GM12878 (cell line): Measurements from ENCODE around the gene UBAC2. TPM values are rescaled to one million over a fixed set of nuclear protein-coding genes. Genes with fewer than 3 reads are reported as not detected.

ENCODE experiments used
- ATAC-seq: fragments of 200-7000 bp; cut with Tn5 transposase; 3 replicates; pipeline ENCODE4 v1.9.1; 2020; ENCODE audit warnings: mild to moderate bottlenecking, moderate library complexity
- BruUV-seq: library from RNA; stranded (reverse); fragments of 400-500 nt; replicated peaks from 2 replicates; lab custom pipeline; 2021; lab: Mats Ljungman, UMichigan
- CTCF ChIA-PET: fragments of 300-600 bp; sonication (Branson Sonifier 250); formaldehyde crosslinking; extraction: SDS; loops from one replicate; lab custom pipeline; 2021; ENCODE audit warnings: inconsistent platforms; lab: Yijun Ruan, JAX
- POLR2A ChIA-PET: fragments of 350-600 bp; formaldehyde crosslinking; extraction: SDS; loops from one replicate; lab custom pipeline; 2021; ENCODE audit warnings: inconsistent platforms; lab: Charles Lee
- RAD21 ChIA-PET: fragments of 300-600 bp; sonication (Branson Sonifier 250); formaldehyde crosslinking; loops from one replicate; lab custom pipeline; 2023; ENCODE audit warnings: antibody characterized with exemption; ENCODE audit not compliant: unreplicated experiment; lab: Charles Lee
- SMC1A ChIA-PET: fragments of 300-600 bp; sonication (Branson Sonifier 250); formaldehyde crosslinking; loops from one replicate; lab custom pipeline; 2023; ENCODE audit not compliant: unreplicated experiment, uncharacterized antibody; lab: Charles Lee
- DNase-seq: peaks from one replicate; pipeline ENCODE4 v3.0.0-alpha.2; 2011; ENCODE audit warnings: low read depth, low spot score
- FAIRE-seq: peaks from 3 replicates; lab custom pipeline; 2011; peaks lifted over from hg19 to GRCh38; lab: Jason Lieb, UNC
- H2AFZ ChIP-seq: 2 replicates; pipeline ENCODE4 v1.6.0; 2011; ENCODE audit warnings: low read depth, low read length, control low read depth; ENCODE audit not compliant: control insufficient read depth
- H3K27ac ChIP-seq: 2 replicates; pipeline ENCODE4 v1.5.1; 2011; ENCODE audit warnings: control low read depth; ENCODE audit not compliant: control insufficient read depth, insufficient read depth
- H3K27me3 ChIP-seq, 2 experiments: replicated peaks in 1 of 2; 2 replicates each; pipeline versions ENCODE4 v1.6.0 to v1.6.1; 2011; ENCODE audit warnings: low read length in 1 of 2; ENCODE audit not compliant: control insufficient read depth in 2 of 2, insufficient read depth in 2 of 2
- H3K36me3 ChIP-seq, 2 experiments: 2 replicates each; pipeline ENCODE4 v1.5.1; 2011; ENCODE audit warnings: low read length in 1 of 2; ENCODE audit not compliant: control insufficient read depth in 2 of 2, insufficient read depth in 2 of 2
- H3K4me1 ChIP-seq: 2 replicates; pipeline ENCODE4 v1.6.1; 2011; ENCODE audit warnings: mild to moderate bottlenecking, low read length, moderate library complexity, mixed read lengths; ENCODE audit not compliant: control insufficient read depth, insufficient read depth
- H3K4me2 ChIP-seq: 2 replicates; pipeline ENCODE4 v1.6.0; 2011; ENCODE audit warnings: control low read depth; ENCODE audit not compliant: control insufficient read depth, insufficient read depth
- H3K4me3 ChIP-seq: fragments of 200-600 bp; sonication (generic); 2 replicates; pipeline ENCODE4 v1.5.1; 2016
- H3K79me2 ChIP-seq: 2 replicates; pipeline ENCODE4 v1.6.0; 2011; ENCODE audit warnings: low read length; ENCODE audit not compliant: control insufficient read depth, insufficient read depth
- H3K9ac ChIP-seq: 2 replicates; pipeline ENCODE4 v1.8.0; 2011; ENCODE audit warnings: low read length, control low read depth, mixed read lengths; ENCODE audit not compliant: control insufficient read depth, insufficient read depth
- H3K9me3 ChIP-seq: replicated peaks from 3 replicates; pipeline ENCODE4 v1.5.1; 2011; ENCODE audit warnings: mild to moderate bottlenecking, low read length; ENCODE audit not compliant: control insufficient read depth, insufficient read depth
- H4K20me1 ChIP-seq: 2 replicates; pipeline ENCODE4 v1.6.0; 2011; ENCODE audit not compliant: control insufficient read depth, insufficient read depth
- DPF2 ChIP-seq: fragments of 450-650 bp; IDR thresholded peaks from 2 replicates; pipeline ENCODE4 v1.6.1; 2017; ENCODE audit warnings: mild to moderate bottlenecking
- RCOR1 ChIP-seq: conservative IDR thresholded peaks from 2 replicates; pipeline ENCODE4 v1.6.1; 2012; ENCODE audit warnings: low read depth, low read length, improper control_type of control experiment
- SRF ChIP-seq, 2 experiments: IDR thresholded peaks; 2 replicates each; pipeline ENCODE4 v1.6.1; 2011; ENCODE audit warnings: low read depth in 2 of 2, low read length in 2 of 2, mild to moderate bottlenecking in 1 of 2, moderate library complexity in 1 of 2
- TAF1 ChIP-seq: IDR thresholded peaks from 2 replicates; pipeline ENCODE4 v1.6.1; 2011; ENCODE audit warnings: mild to moderate bottlenecking, low read depth, low read length, borderline replicate concordance
- TCF3 ChIP-seq: IDR thresholded peaks from 2 replicates; pipeline ENCODE4 v1.6.1; 2012; ENCODE audit warnings: low read depth, mild to moderate bottlenecking, low read length, borderline replicate concordance; ENCODE audit not compliant: insufficient read depth
- ZNF384 ChIP-seq: IDR thresholded peaks from 2 replicates; pipeline ENCODE4 v1.6.1; 2012; ENCODE audit warnings: low read depth, mild to moderate bottlenecking, low read length, improper control_type of control experiment, borderline replicate concordance
- WGBS: methylation state at CpG from one replicate; pipeline ENCODE4 v1.1.6; 2016; ENCODE audit warnings: low lambda C conversion rate; ENCODE audit not compliant: insufficient replicate concordance, insufficient coverage; ENCODE audit errors: missing lambda C conversion rate; 5-methylcytosine and 5-hydroxymethylcytosine counted together
- in situ Hi-C: fragments of 300-500 bp; cut with MboI; formaldehyde crosslinking; loops from 9 replicates; pipeline ENCODE4 v1.14.3; 2018; ENCODE audit warnings: mixed read lengths
- intact Hi-C: fragments of 100-400 bp; cut with micrococcal nuclease; formaldehyde crosslinking; loops from one replicate; pipeline ENCODE4 v1.14.2; 2022; ENCODE audit not compliant: unreplicated experiment
- polyA plus RNA-seq, 11 experiments: library from polyadenylated mRNA; depleted of rRNA in 4 of 11; unstranded in 6 of 11; stranded (reverse) in 5 of 11; fragments of >200 nt; fragmentation: Nextera tagmentation in 4 of 11; fragmentation: Illumina TruSeq in 1 of 11; extraction: Ambion mirVana in 4 of 11; extraction: Trizol in 1 of 11; gene quantifications; 1 replicate in 1 of 11; 2 replicates in 10 of 11; pipeline versions ENCODE4 v1.2.1 to v1.2.3, GENCODE V29; 2011 to 2016; ENCODE audit warnings: inconsistent platforms in 2 of 11, missing spikeins in 2 of 11, low read depth in 1 of 11
- total RNA-seq, 4 experiments: library from RNA; depleted of rRNA in 3 of 4; stranded (reverse); fragments of >200 nt in 3 of 4; fragmentation: Illumina TruSeq in 1 of 4; extraction: Trizol in 1 of 4; gene quantifications; 2 replicates each; pipeline versions ENCODE4 v1.2.1 to v1.2.3, GENCODE V29; 2013 to 2021
- TF ChIP-seq, protein P1 (sequence below): fragments of 450-650 bp; IDR thresholded peaks from 2 replicates; pipeline ENCODE4 v1.6.1; 2017; ENCODE audit warnings: mild to moderate bottlenecking, moderate library complexity
- TF ChIP-seq, protein P2 (sequence below): IDR thresholded peaks from 2 replicates; pipeline ENCODE4 v1.6.1; 2012; ENCODE audit warnings: low read length, inconsistent platforms
- TF ChIP-seq, protein P3 (sequence below): fragments of 450-650 bp; IDR thresholded peaks from 2 replicates; pipeline ENCODE4 v1.6.1; 2017; ENCODE audit warnings: borderline replicate concordance
- TF ChIP-seq, protein P4 (sequence below): fragments of 450-650 bp; formaldehyde crosslinking; IDR thresholded peaks from 2 replicates; pipeline ENCODE4 v1.4.0; 2020; ENCODE audit warnings: mild to moderate bottlenecking, moderate library complexity

Gene UBAC2
- total and polyA plus RNA-seq, 10 of the 15 experiments (the other 5 are each of a cell fraction or from before 2014, with no cell fraction given) = 3.0 to 54.6 (median 17.4) TPM

DNA sequence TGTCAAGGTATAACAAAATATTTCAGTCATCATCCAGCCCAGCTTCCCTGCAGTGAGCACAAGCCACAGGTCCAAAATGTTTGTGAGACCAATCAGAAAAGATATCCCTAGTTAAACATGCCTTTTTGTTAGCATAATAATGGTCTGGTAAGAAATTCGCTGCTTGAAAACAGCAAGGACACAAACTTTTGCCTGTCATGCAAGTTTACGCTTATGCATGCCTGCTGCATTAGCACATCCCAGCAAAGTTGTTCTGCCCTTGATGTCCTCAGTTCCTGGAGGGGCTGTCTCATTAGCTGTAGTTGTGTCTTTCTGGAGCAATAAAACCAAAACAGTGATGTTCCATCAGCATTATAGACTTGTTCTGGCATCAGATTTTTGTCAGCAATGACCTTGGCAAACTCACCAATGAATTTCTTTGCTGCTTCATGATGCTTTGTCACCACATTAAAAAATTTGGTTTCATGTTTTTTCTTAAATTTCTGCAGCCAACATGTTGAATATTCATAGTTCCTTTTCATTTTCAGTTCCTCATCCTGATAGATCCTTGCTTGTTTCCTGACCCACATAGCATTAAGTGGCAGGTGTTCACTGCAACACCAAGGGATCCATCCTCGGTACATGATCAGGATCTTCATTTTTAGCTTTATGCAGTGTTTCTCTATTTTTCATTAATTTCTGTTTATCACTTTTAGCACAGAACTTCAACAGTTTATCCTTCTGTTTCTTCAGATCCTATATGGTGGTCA lies 178.5 kb downstream of the UBAC2 start:
- Histone ChIP-seq H3K9ac (no peak overlapping the region), H3K36me3 (no peaks in the 10 kb centered on the region; a peak in 1 of 4 replicates), H3K4me1 (peaks cover 85% of the 10 kb centered on the region), H3K4me3 (0 out of 2 replicates have a peak overlapping the region, but pooled peaks have one; percentile 12), H3K27ac (peak overlapping the region; percentile 41), H3K27me3 (no peaks in the 10 kb centered on the region), H2AFZ (no peak overlapping the region), H3K79me2 (peaks cover 3% of the 10 kb centered on the region; the same call in 1 of the 2 replicates), H4K20me1 (no peaks in the 10 kb centered on the region), H3K9me3 (no peaks in the 10 kb centered on the region; the same call in 2 of the 3 replicates), H3K4me2 (peak overlapping the region; percentile 66)
- RAD21 ChIA-PET = interaction anchor here (0.9 to 11.9 kb wide), 3 partner anchors 12 to 111 kb away, joined by 3 to 182 read pairs (median 9); no protein-coding TSS in a partner anchor
- BruUV-seq = TSS peak; percentile 52
- CTCF ChIA-PET = interaction anchor here (1.1 to 22.3 kb wide), 7 partner anchors 9 to 126 kb away, joined by 3 to 577 read pairs (median 8); no protein-coding TSS in a partner anchor
- in situ Hi-C loops = no loop called here
- POLR2A ChIA-PET = interaction anchor here (1.1 to 5.2 kb wide), 5 partner anchors 13 to 75 kb away, joined by 3 to 28 read pairs (median 6); no protein-coding TSS in a partner anchor
- DNase-seq = no peak
- 86% methylated on average over 3 of the region's 3 CpGs for WGBS
- SMC1A ChIA-PET = interaction anchor here (1.0 to 10.9 kb wide), 10 partner anchors 9 to 122 kb away, joined by 3 to 148 read pairs (median 3); no protein-coding TSS in a partner anchor
- FAIRE-seq = no peak
- ATAC-seq = no peak
- intact Hi-C loops = loop anchor here (5.0 to 10.0 kb wide), 2 partner anchors 123 to 226 kb away; partner anchors contain the start of genes CLYBL and TM9SF2
- TF ChIP-seq TCF3 (no peak), ZNF384 (no peak), DPF2 (no peak), SRF (IDR thresholded peaks at IDR 0.05; ENCODE audit: low read depth in 2 of 2, low read length in 2 of 2) (no peak), RCOR1 (no peak), TAF1 (no peak)
- TF ChIP-seq, protein P1, sequence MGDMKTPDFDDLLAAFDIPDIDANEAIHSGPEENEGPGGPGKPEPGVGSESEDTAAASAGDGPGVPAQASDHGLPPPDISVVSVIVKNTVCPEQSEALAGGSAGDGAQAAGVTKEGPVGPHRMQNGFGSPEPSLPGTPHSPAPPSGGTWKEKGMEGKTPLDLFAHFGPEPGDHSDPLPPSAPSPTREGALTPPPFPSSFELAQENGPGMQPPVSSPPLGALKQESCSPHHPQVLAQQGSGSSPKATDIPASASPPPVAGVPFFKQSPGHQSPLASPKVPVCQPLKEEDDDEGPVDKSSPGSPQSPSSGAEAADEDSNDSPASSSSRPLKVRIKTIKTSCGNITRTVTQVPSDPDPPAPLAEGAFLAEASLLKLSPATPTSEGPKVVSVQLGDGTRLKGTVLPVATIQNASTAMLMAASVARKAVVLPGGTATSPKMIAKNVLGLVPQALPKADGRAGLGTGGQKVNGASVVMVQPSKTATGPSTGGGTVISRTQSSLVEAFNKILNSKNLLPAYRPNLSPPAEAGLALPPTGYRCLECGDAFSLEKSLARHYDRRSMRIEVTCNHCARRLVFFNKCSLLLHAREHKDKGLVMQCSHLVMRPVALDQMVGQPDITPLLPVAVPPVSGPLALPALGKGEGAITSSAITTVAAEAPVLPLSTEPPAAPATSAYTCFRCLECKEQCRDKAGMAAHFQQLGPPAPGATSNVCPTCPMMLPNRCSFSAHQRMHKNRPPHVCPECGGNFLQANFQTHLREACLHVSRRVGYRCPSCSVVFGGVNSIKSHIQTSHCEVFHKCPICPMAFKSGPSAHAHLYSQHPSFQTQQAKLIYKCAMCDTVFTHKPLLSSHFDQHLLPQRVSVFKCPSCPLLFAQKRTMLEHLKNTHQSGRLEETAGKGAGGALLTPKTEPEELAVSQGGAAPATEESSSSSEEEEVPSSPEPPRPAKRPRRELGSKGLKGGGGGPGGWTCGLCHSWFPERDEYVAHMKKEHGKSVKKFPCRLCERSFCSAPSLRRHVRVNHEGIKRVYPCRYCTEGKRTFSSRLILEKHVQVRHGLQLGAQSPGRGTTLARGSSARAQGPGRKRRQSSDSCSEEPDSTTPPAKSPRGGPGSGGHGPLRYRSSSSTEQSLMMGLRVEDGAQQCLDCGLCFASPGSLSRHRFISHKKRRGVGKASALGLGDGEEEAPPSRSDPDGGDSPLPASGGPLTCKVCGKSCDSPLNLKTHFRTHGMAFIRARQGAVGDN = no peak
- TF ChIP-seq, protein P2, sequence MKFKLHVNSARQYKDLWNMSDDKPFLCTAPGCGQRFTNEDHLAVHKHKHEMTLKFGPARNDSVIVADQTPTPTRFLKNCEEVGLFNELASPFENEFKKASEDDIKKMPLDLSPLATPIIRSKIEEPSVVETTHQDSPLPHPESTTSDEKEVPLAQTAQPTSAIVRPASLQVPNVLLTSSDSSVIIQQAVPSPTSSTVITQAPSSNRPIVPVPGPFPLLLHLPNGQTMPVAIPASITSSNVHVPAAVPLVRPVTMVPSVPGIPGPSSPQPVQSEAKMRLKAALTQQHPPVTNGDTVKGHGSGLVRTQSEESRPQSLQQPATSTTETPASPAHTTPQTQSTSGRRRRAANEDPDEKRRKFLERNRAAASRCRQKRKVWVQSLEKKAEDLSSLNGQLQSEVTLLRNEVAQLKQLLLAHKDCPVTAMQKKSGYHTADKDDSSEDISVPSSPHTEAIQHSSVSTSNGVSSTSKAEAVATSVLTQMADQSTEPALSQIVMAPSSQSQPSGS = no peak
- TF ChIP-seq, protein P3, sequence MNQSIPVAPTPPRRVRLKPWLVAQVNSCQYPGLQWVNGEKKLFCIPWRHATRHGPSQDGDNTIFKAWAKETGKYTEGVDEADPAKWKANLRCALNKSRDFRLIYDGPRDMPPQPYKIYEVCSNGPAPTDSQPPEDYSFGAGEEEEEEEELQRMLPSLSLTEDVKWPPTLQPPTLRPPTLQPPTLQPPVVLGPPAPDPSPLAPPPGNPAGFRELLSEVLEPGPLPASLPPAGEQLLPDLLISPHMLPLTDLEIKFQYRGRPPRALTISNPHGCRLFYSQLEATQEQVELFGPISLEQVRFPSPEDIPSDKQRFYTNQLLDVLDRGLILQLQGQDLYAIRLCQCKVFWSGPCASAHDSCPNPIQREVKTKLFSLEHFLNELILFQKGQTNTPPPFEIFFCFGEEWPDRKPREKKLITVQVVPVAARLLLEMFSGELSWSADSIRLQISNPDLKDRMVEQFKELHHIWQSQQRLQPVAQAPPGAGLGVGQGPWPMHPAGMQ = no peak
- TF ChIP-seq, protein P4, sequence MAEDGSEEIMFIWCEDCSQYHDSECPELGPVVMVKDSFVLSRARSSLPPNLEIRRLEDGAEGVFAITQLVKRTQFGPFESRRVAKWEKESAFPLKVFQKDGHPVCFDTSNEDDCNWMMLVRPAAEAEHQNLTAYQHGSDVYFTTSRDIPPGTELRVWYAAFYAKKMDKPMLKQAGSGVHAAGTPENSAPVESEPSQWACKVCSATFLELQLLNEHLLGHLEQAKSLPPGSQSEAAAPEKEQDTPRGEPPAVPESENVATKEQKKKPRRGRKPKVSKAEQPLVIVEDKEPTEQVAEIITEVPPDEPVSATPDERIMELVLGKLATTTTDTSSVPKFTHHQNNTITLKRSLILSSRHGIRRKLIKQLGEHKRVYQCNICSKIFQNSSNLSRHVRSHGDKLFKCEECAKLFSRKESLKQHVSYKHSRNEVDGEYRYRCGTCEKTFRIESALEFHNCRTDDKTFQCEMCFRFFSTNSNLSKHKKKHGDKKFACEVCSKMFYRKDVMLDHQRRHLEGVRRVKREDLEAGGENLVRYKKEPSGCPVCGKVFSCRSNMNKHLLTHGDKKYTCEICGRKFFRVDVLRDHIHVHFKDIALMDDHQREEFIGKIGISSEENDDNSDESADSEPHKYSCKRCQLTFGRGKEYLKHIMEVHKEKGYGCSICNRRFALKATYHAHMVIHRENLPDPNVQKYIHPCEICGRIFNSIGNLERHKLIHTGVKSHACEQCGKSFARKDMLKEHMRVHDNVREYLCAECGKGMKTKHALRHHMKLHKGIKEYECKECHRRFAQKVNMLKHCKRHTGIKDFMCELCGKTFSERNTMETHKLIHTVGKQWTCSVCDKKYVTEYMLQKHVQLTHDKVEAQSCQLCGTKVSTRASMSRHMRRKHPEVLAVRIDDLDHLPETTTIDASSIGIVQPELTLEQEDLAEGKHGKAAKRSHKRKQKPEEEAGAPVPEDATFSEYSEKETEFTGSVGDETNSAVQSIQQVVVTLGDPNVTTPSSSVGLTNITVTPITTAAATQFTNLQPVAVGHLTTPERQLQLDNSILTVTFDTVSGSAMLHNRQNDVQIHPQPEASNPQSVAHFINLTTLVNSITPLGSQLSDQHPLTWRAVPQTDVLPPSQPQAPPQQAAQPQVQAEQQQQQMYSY (CRISPR knock-in tag) = no peak
